ENCODE data around the gene KIAA1958.

Gene KIAA1958

GRCh38 chr9:112608851-112609250 lies 122.2 kb downstream of the KIAA1958 start:
- no peak for DNase-seq

DNA sequence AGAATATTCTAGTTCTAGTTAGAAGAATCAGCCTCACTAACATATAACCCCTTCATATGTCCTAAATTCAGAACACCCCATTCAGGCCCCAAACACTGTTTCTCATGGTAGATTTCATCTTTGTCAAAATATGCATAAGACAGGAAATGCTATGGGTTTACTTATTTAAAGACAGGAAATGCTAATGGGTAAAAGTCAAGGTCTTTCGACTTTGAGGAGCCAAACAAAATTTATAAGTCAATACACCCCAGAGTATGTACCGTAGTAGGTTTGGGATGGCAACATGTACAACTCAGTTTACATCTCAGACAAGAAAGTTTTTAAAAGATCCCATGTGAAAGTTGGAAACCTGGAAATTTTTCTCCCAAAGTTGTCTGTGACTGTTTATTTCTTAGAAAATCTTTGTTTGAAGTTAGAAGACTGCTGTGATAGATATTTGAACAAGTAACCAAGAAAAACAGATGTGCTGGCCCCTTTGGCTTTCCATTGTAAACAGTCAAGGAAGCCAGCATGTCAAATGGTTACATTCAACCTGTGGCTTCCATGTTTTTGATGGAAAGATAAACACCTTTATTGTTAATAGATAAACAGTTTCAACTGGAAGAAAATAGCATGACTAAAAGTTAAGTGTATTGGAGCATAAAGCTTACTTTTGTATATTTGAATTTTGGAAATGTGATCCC lies 129.1 kb downstream of the KIAA1958 start:
- DNase-seq: no peak

- no peak for DNase-seq
Observed at GRCh38 chr9:112617371-112617770, 130.7 kb downstream of the KIAA1958 start.

GRCh38 chr9:112618385-112619009 lies 131.9 kb downstream of the KIAA1958 start:
- no peak for DNase-seq

DNA sequence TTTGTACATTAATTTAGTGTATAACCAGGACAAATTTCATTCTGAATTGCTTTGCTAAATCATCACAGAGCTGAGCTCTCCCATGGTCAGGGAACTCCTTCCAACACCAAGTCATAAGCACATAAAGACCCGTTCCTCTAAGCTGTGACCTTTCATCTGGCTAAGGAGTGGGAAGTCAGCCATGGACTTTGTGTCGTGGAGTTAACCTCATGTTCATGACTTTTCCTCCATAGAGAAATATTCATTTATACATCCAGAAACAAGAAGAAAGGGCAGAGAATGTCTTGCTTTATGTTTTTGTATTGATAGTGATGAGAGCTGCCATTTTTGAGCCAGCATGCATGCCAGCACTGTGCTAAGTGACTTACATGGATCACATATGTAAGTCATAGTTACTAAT lies 133.8 kb downstream of the KIAA1958 start:
- DNase-seq: no peak

DNA sequence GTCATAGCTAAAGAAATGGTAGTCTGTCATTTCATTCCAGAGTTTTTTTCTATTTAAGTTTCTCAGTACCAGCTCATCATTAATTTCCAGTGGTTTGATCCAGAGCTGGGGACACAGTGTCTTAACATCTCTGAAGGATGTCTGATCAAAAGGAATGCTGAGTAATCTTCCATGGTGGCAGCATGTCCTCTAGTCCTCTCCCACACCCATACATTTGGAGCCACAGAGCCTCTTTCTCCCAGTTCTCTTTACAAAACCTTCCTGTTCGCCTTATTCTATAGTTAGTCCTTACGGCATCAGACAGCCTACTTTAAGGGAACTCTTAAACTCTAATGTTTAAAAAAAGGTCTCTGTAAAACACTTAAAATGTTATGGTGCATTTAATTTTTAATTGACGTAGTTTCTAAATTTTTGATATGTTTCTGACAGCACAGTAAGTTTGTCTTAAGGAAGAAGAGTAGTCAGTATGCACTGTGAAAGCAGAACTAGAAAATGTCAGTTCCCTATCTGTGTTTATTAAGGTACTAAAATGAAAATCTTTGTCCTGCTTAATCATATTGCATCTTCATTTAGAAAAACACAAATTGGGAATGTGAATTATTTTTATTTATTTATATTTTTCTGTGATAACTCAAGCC lies 134.5 kb downstream of the KIAA1958 start:
- no peak for DNase-seq

GRCh38 chr9:112623198-112623597 lies 136.6 kb downstream of the KIAA1958 start:
- no peak for DNase-seq

DNA sequence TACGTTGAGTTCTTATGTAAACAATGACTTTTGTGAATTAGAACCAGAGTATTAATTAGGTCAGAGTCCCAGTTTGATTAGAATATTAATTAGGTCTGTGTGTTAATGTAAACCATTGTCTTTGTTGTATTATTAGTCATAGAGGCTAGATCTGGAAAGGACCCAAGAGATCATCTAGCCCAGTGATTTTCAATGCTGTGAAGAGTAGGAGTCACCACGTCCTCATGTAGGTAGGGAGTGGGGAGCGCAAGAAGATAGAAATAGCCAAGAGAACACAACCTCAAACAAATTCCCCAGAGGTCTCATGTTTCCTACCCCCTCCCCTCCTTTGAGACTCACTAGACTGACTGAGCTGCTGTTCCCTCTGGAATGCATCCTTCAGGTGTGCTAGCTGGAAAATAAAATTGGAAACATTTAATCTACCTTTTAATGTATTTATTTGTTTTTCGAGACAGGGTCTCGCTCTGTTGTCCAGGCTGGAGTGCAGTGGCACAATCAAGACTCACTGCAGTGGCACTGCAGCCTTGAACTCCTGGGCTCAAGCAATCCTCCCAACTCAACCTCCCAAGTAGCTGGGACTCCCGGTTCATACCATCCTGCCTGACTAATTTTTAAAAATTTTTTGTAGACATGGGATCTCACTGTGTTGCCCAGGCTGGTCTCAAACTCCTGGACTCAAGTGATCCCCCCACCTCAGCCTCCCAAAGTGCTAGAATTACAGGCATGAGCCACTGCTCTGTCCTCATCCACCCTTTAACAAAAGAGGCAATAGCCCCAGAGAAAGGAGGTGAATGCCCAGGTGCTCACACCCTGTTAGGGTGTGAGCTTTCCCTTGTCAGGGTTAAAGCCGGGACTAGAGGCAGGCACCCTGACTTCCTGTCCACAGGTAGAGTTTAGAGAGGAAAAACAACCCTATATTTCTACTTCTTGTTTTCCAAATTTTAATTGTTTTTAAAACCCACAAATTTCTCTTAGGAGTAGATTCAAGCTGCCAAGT lies 138.4 kb downstream of the KIAA1958 start:
- no peak for DNase-seq

- DNase-seq: no peak
Observed at GRCh38 chr9:112629671-112630485, 143.3 kb downstream of the KIAA1958 start.

DNA sequence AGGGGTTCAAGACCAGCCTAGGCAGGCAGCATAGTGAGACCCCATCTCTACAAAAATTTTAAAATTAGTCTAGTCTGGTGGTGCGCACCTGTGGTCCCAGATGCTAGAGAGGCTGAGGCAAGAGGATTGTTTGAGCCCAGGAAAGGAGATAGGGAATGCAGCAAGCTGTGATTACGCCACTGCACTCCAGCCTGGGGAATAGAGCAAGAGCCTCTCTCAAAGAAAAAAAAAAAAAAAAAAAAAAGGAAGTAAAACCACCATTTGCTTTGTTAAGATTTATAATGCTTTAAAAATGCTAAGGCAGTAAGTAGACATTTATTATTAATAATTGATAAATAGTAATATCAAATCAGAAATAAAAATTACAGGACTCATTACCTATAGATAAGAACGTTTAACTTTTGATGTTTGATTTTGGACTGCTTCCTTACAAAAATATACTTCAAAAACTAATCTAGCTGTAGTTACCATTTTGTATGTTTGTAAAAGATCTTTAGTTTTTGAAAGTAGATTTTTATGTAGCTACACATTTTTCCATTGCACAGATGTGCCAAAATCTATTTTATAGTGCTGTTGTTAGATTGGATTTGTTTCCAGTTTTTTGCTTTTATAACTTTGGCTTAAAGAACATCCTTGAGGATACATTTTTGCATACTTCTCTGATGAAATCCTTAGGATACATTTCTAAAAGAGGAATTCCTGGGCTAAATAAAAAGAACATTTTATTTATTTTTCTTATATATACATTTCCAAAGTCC lies 144.9 kb downstream of the KIAA1958 start:
- no peak for DNase-seq

- DNase-seq: no peak
Observed at GRCh38 chr9:112640311-112640710, 153.7 kb downstream of the KIAA1958 start.

DNA sequence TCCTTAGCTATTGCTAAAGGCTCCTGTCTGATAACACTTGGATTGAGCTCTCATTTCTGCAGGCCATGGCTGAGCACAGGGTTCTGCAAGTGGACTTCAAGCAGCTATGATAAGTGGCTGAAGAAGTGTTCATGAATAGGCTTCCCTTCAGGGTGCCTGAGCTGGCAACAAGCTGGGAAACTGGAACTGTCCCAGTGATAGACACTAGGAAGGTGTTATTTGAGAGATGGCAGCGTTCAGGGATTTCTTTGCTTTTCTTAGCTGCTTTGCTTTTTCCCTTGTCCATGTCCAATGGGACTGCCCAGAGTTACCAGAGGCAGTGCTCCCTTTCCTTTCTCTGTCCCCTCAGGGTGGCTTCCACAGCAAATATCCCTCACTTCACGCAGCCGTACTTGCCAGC lies 155.5 kb downstream of the KIAA1958 start:
- no peak for DNase-seq

- DNase-seq: no peak
Observed at GRCh38 chr9:112647596-112647995, 161.0 kb downstream of the KIAA1958 start.

GRCh38 chr9:112648624-112649023 lies 162.0 kb downstream of the KIAA1958 start:
- DNase-seq: no peak

DNA sequence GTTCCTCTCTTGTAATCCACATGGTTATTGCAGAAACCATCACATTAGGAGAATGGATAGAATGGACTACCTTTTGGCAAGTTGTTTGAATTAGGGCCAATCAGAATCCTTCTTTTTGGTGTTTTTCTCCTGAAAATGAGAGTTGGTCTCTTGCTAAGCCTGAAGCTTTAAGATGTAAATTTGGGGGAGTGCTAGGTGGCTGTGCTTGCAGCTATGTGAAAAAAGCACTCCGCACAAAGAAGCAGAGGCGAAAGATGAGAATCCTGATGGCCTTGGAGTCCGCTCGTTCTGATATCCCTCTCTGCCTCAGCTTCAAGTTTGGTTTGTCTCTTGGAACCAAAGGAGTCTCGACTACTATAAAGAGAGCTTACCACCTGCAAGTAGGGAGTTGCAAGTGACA lies 167.7 kb downstream of the KIAA1958 start:
- DNase-seq: no peak

DNA sequence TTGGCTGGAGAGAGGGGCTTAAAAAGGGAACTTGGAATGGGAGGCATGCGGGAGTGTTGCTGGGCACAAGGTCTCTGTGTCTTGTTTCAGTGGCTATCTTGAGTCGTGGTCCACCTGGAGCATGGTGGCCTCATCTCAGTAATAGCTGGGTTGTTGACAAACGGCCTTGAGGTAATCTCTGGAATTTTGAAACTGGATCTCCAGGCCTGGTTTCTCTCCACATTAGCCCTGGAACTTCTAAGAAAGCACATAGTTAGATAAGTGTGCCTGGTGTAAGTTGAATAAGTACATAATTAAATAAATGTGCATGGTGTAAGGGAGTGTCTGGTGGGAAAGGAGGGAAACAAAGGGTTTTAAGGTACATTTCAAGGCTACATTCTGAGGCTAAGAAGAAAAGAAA lies 169.0 kb downstream of the KIAA1958 start:
- DNase-seq: no peak

GRCh38 chr9:112659906-112660305 lies 173.3 kb downstream of the KIAA1958 start:
- DNase-seq: no peak

- no peak for DNase-seq
Observed at GRCh38 chr9:112663681-112664080, 177.1 kb downstream of the KIAA1958 start.

- DNase-seq: no peak
Observed at GRCh38 chr9:112664531-112664930, 177.9 kb downstream of the KIAA1958 start.

GRCh38 chr9:112665347-112665746 lies 178.7 kb downstream of the KIAA1958 start:
- DNase-seq: no peak

DNA sequence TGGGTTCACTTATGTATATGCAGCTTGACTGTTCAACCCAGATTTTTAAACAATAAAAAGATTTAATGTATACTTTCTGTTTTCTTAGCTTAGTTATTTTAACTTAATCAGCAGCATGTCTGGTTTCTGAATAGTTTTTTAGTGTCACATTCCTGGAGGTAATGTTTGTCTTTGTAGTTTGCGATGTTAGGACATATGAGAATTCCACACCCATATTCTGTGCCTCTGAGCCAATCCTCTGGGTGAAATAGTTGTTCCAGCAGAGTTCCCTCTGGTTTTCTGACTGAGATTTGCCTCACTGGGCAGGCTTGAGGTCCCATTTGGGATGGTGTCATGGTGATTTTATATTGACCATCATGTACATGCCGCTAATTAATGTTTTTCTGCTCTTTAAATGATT lies 182.7 kb downstream of the KIAA1958 start:
- DNase-seq: no peak
